GM19035 (cell line): Measurements from ENCODE around the gene SMURF1.
"Not testable (repeated sequence)": the region's sequence is repeated elsewhere in the genome, so short reads cannot be mapped to it uniquely, and the experiment has no call there.

ENCODE experiments used
- ATAC-seq: cut with Tn5 transposase; IDR thresholded peaks from one replicate; pipeline ENCODE4 v1.9.1; 2021; ENCODE audit not compliant: unreplicated experiment

Gene SMURF1

DNA sequence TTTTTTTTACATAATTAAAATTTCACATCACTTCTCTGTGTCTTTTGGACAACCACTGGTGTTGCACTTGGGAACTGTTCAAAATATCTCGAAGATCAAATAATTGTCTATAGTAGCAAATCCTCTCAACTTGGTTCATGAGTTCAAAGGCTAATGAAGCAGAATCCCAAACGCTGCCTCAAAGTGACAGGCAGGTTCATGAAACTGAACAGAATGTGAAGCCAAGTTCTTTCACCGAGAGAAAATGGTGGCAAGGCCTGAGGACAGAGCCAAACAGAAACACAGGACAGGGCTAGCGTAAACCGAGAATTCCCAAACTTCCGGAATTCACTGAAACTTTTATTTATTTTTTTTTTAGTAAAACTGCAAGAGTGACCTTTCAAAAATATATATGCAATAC, 21.1 kb downstream of the SMURF1 start:
- ATAC-seq, result no peak

DNA sequence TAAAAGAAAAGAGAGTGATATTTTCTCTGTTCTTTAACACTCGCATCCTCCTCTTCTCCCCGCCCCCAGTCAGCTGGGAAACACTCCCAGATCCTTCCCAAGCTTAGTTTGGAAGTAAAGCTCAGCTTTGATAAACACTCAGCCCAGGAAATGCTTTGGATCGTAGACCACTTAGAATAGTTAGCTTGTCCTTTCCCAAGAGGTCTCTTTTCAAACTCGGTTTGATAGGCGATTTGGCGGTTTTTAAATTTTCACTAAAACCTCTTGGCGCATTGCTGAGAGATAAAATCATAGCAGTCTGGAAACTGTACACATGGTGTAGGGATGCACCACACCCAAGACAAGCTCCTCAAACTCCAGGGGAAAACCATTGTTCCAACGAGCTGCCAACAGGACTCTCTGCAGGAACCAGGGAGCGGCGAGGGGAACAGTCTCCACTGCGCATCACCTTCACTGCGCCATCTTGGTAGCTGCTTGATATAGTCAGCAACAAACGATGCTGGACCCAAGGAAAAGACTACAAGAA, 22.3 kb downstream of the SMURF1 start:
- ATAC-seq, result no peak

DNA sequence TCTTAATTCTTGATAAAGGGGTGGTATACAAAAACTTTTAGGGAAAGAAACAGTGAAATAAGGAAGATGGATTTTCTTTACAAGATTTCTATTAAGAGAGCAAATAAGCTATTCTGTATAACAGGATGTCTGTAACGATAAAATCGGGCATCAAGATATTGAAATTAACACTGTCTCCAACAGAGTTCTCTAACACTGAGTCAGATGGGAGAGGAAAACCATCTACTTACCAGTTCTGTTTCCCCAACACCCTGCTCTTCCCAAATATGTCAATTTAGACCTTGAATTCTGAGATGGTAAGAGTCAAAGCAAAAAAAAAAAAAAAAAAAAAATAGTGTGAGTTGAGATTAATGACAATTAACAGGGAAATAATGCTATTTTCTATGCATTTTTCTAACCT, 23.0 kb downstream of the SMURF1 start:
- no peak for ATAC-seq

DNA sequence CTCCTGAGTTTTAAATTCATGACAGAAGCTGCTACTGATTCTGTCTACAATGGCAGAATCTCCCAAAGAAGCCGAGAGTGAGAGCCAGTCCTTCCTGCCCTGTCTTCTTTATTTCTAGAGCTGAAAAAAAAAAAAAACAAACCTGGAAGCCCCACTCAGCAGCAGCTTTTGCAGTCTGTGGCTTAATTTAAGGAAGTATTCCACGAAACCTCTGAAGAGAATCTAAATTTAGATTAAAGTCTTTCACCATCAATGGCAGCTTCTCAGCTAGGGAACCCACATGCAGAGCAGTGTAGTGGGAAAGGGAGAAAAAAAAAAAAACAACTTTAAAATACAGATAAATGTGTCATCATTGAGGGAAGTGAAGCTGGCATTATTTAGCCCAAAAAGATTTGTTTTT, 23.4 kb downstream of the SMURF1 start:
- no peak for ATAC-seq

DNA sequence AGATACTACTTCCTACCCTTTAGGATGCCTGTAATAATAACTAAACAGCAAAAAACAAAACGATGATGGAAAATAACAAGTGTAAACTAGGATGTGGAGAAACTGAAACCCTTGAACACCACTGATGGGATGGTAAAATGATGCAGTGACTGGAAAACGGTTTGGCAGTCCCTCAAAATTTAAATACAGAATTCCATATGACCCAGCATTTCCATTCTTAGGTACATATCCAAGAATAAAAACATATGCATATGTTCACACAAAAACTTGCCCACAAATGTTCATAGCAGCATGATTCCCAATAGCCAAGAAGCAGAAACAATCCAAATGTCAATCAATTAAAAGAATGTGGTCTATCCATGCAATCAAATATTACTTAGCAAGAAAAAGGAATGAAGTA, 25.8 kb downstream of the SMURF1 start:
- ATAC-seq, result no peak

DNA sequence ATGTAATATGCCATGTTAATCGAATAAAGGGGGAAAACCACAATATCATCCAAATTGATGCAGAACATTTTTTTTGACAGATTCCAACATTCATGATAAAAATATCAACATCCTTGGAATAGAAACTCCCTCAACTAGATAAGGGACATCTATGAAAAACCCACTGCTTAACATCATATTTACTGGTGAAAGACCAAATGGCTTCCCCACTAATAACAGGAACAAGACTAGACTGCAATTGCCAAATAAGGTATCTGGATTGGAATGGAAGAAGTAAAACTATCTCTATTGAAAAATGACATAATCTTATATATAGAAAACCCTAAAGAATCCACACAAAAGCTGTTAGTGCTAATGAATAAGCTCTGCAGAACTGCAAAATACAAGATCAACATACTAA, 27.8 kb downstream of the SMURF1 start:
- ATAC-seq, result no peak

DNA sequence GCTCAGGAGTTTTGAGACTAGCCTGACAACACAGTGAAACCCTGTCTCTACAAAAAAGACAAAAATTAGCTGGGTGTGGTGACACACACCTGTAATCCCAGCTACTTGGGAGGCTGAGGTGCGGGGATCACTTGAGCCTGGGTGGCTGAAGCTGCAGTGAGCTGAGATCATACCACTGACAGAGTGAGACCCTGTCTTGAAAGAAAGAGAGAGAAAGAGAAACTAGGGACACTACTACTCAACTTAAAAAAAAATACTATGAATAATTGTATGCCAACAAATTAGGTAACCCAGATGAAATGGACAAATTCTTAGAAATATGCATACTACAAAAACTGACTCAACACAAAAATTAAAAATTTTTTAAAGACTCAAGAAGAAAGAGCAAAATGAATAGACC, 28.5 kb downstream of the SMURF1 start:
- ATAC-seq, result no peak

DNA sequence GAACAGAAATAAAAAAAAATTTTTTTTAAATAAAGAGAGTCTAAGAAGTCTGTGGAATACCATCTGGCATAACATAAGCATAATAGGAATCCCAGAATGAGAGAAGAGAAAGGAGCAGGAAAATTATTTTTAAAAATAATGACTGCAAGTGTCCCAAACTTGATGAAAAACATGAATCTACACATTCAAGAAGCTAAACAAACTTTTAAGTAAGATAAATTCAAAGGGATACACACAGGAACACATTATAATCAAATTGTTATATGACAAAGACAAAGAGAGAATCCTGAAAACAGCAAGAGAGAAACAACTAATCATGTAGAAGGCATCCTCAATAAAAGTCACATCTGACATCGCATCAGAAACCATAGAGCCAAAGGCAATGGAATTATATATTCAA, 30.9 kb downstream of the SMURF1 start:
- no peak for ATAC-seq

DNA sequence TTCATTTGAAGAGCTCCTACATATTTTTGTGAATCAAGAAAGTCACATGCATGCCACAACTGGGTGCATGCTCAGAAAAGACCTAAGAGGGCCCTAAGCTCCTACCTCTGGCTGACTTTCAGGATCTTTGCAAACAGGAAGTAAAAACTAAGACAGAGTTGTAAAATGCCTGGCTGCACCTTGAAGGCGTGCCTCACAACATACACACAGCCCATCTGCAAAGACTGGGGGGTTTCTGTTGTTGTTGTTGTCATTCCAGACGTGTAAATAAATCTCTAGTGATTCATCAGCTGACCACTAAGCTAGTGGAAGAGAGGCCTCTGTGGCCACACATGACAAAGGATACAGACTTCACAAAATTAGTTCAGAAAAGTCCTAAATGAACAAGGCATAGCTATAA, 31.8 kb downstream of the SMURF1 start:
- peak; percentile 82 for ATAC-seq

DNA sequence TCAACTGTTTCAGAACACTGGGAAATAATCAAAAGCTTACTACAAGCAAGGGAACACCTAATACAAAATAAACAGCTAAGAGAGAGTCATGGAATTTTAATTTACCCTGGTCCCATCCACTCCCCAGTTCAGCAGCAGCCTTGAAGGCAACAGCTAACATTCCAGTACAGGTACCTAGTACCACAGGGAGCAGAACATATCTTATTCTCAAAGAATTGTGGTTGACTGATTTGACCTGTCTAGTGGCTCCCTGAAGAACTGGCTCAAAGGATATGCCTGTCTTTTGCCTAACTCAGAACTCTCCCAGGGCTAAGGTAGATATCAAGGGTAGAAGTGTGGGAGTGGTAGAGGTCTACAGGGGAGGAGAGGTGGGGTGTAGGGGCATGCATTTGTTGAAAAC, 32.3 kb downstream of the SMURF1 start:
- peak; percentile 23 for ATAC-seq

DNA sequence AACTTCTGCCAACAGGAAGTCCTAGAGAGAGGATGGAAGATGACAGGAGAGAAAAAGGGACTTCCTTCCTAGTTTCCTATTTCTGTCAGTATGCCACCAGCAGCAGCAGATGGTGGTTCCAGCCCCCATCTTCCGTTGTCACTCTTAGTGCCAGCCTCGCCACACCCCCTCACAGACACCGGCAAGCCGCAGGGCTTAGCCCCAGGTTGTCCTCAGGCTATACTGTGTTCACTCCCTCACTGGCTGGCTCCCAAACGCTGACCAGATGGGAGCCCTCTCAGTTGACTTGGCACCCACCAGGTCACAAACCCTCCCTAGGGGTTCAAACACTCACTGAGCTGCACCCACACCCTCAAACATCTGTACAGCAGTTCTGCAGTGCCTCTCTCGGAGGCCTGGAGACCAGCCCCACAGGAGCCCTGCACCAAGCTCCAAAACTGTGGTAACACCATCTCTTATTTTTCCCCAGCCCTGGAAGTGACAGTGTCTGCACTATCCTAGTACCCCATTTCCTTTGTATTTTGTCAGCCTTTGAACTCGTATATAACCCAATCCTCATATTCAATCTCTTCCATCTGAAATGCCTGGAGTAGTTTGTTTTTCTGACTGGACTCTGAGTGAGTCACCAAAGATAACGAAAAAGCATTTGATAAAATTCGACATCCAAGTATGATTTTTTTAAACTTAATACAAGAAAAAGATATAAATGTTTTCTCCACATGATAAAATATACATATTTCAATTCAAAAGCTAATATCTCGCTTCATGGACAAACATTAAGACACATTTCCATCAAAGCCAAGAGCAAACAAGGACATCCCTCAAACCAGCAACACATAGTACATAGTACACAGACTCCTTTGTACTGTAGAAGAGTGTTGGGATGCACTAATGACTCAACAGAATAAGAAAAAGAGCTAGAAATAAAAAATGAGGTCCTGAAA, 34.5 kb downstream of the SMURF1 start:
- no peak for ATAC-seq

DNA sequence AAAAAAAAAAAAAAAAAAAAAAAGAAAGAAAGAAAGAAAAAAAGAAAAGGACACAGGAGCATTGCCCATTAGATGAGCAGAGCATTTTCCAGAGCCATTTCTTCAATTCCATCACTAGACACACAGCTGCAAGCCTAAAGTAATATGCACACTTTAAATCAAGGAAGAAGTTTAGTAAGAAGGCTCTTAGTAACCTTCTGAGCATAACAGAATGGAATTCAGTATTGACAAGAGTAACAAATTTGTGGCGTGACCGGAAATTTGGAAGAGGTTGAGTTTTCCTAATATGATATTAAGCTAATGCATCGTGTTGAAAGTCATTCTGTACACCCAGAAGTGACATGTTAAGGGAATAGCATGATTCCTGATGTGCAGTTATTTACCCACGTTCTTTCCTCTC, 35.3 kb downstream of the SMURF1 start:
- no peak for ATAC-seq

DNA sequence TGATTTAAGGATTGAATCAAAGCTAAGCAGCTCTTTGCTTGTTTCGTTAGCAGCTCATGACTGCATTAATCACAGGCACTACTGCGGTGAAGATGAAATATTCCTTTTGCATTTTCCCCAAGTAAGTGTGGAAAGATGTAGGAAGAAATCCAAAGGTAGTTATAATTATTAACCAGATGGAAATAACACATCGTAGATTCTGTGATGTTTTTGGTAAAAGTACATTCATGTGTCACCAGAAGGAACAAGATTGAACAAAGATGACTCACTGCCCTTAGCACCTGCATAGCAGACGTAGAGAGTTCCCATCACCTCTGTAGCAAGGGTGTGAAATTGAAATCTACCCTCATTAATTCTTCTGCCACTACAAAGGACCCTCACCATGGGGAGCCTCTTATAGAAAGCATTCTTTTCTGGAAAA, 37.1 kb downstream of the SMURF1 start:
- ATAC-seq, result no peak

DNA sequence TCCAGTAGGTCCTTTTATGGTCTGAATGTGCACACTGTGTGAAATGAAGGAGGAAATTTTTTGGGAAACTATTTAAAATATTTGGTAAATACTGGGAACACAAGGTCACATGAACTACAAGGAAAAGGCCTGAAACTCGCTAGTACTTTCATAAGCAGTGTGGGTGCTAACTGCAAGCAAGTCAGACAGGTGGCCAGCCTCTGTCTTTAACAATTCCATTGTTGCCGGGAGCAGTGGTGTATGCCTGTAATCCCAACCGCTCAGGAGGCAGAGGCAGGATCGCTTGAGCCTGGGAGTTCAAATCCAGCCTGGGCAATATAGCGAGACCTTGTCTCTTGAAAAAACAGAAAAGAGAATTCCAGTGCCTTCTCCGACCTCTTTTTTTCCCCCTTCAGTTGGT, 37.5 kb downstream of the SMURF1 start:
- ATAC-seq, result no peak

DNA sequence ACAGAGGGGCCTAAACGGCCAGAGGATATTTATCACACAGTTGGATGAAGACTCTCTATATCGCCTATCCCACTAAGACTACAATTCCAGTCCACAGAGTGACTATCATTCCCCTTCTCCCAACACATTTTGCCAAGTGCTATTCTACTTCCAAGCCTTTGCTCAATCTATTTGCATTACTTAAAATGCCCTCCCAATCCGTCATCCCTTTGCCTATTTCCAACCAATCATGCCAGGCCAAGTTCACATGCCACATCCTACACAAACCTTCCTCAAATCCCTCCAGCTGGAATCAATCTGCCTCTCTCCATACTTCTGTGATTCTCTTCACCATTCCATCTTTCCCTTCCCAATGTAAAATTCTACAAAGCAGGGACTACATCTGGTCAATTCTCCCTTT, 38.2 kb downstream of the SMURF1 start:
- ATAC-seq, result no peak

DNA sequence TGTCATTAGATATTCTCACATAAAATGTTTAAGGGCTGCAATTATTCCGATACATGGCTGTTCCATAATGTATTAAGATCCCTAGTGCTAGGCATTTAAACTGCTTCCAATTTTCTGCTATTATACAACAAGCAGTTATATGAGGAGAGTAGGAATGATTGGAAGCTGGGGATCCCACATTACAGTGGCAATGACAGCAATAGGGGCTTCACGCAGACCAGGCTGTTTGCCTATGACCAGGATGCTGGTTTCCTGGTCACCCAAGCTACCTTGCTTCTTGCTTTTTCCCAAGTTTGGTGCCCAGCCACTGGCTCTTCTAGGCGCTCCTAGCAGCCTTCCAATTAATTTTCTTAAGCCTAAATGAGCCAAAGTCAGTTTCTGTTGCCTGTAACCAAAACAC, 39.3 kb downstream of the SMURF1 start:
- no peak for ATAC-seq

DNA sequence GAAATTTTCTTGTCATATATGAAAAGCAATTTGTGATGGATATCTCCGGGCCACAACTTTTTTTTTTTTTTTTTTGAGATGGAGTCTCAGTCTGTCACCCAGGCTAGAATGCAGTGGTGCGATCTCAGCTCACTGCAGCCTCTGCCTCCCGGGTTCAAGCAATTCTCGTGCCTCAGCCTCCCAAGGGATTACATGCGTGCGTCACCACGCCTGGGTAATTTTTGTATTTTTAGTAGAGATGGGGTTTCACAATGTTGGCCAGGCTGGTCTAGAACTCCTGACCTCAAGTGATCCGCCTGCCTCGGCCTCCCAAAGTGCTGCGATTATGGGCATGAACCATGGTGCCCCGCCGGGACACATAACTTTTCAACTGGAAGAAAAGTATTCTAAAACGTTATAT, 40.1 kb downstream of the SMURF1 start:
- not testable (repeated sequence) for ATAC-seq

DNA sequence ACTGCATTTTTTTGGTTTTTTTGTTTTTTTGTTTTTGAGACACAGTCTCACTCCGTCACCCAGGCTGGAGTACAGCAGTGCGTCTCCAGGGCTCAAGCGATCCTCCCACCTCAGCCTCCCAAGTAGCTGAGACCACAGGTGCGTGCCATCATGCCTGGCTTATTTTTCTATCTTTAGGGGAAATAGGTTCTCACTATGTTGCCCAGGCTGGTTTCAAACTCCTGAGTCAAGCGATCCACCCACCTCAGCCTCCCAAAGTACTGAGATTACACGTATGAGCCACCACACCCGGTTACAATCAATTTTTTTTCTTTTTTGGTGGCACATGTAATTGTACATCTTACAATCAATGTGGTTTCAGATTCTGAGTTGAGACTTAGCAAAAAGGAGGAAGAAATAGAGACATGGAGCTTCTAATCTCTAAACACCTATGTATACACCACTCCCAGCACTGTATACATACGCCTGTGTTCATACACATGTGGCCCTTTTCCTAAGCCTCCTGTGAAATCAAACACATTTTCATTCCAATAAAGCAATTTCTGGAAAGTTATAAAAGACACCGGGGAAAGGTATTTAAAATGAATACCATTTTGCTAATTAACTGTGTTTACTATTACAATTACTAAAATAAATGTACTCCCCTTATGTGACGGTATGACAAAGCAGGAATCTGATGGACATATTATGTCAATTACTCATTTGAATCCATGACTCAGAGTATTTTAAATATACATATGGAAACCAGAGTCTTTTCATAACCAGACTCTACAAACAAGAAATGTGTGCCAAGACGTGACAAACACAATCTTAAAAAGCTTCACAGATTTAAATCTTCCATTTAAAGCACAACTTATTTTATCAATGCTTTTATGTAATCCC, 40.9 kb downstream of the SMURF1 start:
- no peak for ATAC-seq

DNA sequence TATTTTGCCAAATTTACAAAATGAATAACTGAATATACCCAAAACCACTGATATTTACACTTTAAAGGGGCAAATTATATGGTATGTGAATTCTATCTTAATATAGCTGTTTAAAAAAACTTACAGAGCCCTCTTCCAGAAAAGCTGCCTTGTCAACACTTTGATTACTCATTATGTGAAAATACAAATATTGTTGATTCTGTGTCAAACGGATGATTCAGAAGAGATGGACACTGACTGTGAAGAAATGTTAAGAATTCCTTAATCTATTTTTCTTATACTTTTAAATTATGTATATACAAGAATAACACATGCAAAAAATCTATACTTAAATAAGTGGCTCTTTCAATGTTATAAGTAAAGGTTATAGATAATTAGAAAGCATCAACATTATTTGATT, 41.5 kb downstream of the SMURF1 start:
- ATAC-seq, result no peak

DNA sequence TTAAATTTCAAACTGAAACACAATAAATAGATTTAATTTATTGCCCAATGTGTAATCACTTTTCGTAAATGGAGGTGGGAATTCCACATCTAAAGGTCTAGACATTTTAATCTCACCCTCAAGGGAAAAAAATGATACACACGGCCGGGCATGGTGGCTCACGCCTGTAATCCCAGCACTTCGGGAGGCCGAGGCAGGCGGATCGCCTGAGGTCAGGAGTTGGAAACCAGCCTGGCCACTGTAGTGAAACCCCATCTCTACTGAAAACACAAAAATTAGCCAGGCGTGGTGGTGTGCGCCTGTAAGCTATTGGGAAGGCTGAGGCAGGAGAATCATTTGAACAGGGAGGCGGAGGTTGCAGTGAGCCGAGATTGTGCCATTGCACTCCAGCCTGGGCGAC, 42.4 kb downstream of the SMURF1 start:
- not testable (repeated sequence) for ATAC-seq

DNA sequence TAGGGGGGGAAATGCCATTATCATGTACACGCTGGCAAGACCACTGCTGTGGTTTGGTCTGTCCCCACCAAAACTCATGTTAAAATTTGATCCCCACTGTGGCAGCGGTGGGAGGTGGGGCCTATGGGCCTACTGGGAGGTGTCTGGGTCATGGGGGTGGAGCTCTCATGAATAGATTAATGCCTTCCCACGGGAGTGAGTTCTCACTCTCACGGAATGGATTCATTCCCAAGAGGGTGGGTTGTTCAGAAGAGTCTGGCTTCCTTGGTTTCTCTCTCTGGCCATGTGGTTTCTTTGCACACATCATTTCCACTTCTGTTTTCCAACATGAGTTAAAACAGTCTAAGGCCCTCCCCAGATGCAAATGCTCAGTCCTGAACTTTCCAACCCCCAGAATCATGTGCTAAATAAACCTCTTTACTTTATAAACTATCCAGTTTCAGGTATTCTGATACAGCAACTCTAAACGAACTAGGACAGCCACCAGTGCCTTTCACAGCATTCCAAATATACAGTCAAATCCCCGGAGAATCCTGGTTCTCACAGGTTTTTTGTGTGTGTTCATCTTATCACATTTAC, 44.3 kb downstream of the SMURF1 start:
- ATAC-seq, result no peak
